GM12872 (cell line): ENCODE results near the gene ABCC2.

Experiments
- TF ChIP-seq, protein P1 (sequence below): IDR thresholded peaks from 3 replicates; pipeline ENCODE4 v1.5.1; 2011; ENCODE audit warnings: low read depth, mild to moderate bottlenecking, low read length, moderate library complexity; ENCODE audit not compliant: insufficient read depth

Gene ABCC2

GRCh38 chr10:99859585-99859984 is 77.1 kb downstream of the ABCC2 start:
- TF ChIP-seq, protein P1, sequence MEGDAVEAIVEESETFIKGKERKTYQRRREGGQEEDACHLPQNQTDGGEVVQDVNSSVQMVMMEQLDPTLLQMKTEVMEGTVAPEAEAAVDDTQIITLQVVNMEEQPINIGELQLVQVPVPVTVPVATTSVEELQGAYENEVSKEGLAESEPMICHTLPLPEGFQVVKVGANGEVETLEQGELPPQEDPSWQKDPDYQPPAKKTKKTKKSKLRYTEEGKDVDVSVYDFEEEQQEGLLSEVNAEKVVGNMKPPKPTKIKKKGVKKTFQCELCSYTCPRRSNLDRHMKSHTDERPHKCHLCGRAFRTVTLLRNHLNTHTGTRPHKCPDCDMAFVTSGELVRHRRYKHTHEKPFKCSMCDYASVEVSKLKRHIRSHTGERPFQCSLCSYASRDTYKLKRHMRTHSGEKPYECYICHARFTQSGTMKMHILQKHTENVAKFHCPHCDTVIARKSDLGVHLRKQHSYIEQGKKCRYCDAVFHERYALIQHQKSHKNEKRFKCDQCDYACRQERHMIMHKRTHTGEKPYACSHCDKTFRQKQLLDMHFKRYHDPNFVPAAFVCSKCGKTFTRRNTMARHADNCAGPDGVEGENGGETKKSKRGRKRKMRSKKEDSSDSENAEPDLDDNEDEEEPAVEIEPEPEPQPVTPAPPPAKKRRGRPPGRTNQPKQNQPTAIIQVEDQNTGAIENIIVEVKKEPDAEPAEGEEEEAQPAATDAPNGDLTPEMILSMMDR = peak; percentile 41; the same call in 2 of the 3 replicates

GRCh38 chr10:99860466-99860865 is 78.0 kb downstream of the ABCC2 start:
- TF ChIP-seq, protein P1 = no peak

GRCh38 chr10:99869581-99870122 is 87.2 kb downstream of the ABCC2 start:
- TF ChIP-seq, protein P1 = no peak

DNA sequence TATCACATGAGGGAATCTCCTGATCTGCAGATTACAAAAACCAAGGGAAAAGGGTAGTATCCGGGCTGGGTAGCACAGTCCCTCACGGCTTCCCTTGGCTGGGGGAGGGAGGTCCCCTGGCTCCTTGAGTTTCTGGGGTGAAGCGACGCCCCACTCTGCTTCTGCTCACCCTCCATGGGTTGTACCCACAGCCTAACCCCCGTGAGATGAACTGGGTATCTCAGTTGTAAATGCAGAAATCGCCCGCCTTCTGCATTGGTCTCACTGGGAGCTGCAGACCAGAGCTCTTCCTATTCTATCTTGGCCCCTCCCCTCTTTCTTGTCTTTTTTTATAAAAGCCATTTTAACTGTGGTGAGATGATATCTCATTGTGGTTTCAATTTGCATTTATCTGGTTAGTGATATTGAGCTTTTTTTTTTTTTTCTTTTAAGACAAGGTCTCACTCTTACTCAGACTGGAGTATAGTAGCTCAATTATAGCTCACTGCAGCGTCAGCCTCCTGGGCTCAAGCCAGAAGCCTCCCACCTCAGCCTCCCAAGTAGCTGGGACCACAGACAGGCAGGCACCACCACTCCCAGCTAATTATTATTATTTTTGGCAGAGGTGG is 87.8 kb downstream of the ABCC2 start:
- TF ChIP-seq, protein P1 = no peak

DNA sequence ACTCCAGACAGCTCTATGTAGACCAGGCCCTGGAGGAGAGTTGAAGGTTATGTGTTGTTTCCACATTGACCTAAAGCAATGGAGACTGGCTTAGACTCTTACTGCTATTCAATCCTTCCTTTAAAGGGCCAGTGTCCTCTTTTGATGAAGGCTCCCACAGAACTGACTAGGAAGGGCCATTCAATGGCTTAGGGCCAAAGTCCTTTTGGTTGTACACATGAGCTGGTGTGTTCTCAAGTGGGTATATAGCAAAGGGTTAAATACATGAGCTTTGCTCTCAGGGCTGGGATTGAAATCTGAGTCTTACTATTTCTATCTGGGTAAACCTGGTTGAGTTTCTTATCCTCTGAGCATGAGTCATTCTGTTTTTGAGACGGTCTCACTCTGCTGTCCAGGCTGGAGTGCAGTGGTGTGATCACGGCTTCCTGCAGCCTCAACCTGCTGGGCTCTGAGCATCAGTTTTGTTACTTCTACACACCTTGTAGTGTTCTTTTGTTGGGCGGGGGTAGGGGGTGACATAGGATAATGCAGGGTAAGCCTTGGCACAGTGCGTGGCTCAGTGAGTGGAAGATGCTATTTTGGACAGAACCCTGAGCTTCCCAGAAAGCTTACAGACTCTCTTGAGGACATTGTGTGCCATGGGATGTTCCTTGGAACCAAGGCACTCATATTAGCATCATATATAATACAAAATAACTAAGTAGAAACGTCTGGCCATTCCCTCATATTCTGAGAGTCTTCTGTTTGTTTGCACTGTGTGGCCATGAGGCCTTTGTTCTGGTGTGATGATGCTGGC is 90.1 kb downstream of the ABCC2 start:
- TF ChIP-seq, protein P1 = no peak

GRCh38 chr10:99873846-99874245 is 91.4 kb downstream of the ABCC2 start:
- TF ChIP-seq, protein P1 = no peak

GRCh38 chr10:99874341-99875085 is 92.1 kb downstream of the ABCC2 start:
- TF ChIP-seq, protein P1 = no peak
